Measurements from ENCODE around the gene TRAP1.
"Not testable (repeated sequence)": the region's sequence is repeated elsewhere in the genome, so short reads cannot be mapped to it uniquely, and the experiment has no call there.

Gene TRAP1

DNA sequence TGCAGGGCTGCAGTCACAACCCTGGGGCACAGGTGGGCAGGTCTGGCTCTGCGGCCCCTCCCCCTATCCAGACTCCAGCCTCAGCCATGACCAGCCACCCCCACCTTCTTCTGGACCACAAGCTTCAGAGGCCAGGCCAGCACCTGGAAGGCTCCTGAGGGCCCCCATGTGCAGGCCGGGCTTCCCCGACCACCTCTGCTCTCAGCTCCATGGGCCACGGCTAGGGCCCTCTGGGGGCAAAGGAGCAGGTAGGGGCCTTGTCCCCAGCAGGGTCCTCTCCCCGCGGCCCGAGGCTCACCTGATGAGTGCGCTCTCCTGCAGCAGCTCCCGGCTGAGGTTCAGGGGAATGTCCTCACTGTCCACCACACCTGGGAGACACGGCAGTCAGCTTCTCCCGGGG lies 45.9 kb downstream of the TRAP1 start:
- no peak for DNase-seq

DNA sequence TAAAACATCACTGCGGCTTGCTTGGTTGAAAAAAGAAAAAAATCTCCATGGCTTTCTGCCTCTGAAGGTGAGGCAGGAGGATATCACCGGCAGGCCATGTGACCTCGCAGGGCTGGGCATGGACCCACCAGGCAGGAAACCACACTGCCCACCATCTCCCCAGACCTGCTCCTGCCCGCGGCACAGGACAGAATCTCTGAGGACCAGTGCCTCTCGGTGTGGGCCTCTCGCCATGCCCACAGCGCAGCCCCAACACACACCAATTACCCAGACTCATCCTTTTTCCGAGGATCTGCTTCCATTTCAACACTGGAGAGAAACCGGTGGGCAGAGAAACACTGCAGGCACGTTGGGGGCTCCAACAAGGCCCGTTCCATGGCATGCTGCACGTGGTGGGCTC lies 46.6 kb downstream of the TRAP1 start:
- DNase-seq, result no peak

GRCh38 chr16:3669082-3669481 lies 48.2 kb downstream of the TRAP1 start:
- no peak for DNase-seq

DNA sequence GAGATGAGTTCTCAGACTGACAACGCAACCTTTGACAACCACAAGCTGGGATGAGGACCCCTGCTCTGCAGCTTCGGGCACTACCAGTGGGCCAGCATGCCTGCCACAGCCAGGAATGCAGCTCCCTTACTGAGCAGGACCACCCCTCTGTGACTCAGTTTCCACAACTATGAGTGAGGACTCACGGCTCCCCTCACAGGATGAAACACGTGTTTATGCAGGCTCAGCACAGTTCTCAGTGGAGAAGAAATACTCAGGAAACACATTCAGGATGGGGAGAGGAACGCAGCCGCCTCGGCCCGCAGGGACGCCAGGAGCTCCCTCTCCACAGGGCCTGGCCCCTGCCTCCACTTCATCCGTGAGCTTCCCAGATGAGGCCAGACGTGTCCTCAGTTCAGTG lies 48.7 kb downstream of the TRAP1 start:
- no peak for DNase-seq

- DNase-seq, result peak; percentile 34
Observed at GRCh38 chr16:3665508-3665907, 51.8 kb downstream of the TRAP1 start.

DNA sequence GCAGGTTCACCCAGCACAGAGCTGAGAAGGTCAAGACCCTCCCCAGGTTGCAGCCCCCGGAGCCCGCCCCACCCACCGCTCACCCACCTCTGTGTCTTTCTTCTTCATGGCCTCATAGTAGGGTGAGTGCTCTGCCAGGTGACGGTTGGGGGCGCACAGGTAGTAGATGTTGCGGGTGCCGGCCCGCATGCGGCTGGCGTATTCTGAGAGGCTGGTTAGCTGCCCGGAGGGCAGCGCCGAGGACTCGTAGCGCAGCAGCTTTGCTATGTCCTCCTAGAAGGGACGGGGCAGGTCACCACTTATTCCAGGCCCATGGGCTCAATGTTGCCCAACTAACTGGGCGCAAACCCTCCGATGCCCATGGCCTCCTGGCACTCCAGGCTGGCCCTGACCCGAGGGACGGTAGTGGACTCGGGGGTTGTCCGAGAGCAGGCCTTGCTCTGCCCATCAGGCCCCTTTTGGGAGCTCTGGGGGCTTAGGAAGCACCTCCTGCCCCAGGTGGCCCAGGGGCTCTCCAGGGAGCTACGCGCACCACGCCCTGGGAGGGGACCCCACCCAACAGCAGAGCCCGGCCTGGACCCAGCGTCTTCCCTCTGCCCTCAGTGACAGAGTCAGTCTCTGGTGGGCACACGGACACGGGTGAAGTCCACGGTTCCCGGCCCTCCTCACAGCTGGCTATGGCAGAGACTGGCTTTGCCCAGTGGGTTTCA lies 53.0 kb downstream of the TRAP1 start:
- DNase-seq, result no peak

GRCh38 chr16:3662601-3663000 lies 54.7 kb downstream of the TRAP1 start:
- no peak for DNase-seq

- no peak for DNase-seq
Observed at GRCh38 chr16:3661922-3662321, 55.4 kb downstream of the TRAP1 start.

DNA sequence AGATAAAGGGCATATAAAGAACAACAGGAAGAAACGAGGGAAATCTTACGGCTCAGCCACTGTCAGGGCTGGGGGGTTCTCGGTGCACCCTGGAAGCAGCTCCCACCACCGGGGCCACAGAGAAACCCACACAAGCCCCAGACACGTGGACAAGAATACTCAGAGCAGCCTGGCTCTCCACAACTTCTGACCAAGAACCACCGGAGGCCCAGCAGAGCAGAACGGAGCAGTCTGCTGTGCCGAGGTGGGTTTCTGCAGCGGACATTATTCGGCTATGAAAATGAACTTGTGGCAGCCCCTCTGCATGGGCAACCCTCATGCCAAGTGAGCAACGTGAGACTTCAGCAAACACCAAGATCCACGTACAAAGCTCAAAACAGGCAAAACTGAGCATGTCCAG lies 56.0 kb downstream of the TRAP1 start:
- DNase-seq, result no peak

- DNase-seq, result no peak
Observed at GRCh38 chr16:3659251-3659650, 58.1 kb downstream of the TRAP1 start.

DNA sequence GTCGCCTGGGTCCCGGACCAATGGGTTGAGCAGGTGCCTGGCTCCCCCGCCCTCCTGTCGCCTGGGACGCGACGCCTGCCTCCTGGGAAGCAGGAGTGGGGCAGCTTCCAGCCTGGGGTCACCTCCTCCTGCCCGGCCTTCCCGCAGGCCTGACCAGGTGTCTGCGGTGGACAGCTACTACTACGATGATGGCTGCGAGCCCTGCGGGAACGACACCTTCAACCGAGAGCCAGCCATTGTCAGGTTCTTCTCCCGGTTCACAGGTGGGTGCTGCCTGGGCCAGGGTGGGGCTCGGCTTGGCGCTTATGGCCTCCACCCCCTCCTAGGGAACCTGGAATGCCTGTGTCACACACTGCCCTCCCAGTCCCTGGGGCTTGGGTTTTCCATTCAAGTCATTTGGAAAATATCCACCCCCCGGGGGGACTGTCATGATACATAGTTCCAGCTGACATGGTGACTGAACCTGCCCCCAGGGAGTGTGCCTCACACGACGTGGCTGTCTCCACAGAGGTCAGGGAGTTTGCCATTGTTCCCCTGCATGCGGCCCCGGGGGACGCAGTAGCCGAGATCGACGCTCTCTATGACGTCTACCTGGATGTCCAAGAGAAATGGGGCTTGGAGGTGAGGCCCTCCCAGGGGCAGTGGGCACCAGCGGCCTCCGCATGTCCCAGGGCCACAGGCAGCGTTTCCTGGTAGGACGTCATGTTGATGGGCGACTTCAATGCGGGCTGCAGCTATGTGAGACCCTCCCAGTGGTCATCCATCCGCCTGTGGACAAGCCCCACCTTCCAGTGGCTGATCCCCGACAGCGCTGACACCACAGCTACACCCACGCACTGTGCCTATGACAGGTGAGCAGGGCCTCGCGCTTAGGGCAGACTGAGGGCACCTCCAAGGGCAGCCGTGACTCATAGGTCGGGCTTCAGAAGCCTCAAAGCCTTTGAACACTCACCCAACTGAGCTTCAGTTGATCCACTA lies 60.5 kb downstream of the TRAP1 start:
- DNase-seq, result peak; percentile 15

DNA sequence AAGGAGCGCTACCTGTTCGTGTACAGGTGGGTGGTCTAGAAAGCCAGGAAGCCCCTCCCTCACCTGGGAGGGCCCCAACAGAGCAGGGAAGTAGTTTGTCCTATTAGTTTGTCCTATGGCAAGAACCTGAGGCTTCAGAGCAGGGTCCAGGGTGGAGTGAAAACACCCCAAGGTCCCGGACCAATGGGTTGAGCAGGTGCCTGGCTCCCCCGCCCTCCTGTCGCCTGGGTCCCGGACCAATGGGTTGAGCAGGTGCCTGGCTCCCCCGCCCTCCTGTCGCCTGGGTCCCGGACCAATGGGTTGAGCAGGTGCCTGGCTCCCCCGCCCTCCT lies 61.2 kb downstream of the TRAP1 start:
- not testable (repeated sequence) for DNase-seq

DNA sequence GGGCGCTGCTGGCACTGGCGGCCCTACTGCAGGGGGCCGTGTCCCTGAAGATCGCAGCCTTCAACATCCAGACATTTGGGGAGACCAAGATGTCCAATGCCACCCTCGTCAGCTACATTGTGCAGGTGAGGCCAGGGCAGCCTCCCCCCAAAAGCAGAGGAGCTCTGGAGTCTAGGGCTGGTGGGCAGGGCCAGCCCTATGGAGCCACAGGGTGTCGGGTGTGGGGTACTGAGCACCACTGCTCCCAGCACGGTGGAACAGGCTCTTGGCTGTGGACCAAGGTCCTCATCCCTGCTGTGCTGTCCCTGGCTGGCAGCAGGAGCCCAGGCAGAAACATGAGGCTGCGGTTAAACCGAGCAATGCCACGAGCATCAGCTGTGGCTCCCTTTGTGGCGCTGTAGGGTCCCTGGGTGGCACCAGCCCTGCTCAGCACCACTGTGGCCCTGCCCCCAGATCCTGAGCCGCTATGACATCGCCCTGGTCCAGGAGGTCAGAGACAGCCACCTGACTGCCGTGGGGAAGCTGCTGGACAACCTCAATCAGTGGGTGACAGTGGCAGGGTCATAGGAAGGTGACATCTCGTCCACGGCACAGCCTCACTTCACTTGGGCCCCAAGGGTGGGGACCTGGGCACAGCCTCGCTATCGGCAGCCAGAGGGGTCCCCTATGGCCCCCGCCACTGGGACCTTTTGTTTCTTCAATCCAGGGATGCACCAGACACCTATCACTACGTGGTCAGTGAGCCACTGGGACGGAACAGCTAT lies 61.7 kb downstream of the TRAP1 start:
- no peak for DNase-seq

DNA sequence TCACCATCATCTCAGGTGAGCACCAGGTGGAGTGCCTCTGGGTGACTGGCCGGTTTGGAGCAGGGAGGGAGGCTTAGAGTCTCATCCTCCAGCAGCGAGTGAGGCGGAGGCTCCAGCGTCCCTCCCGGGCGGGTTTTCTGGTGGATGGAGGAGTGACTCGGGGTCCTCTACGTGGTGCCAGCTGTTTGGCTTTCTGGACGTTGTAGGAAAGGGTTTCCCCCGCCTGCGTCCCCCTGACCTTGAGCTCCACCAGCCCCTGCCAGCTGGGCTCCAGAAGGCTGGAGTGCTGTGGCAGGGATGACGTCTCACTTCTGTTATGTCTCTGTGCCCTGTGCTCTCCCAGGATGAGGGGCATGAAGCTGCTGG lies 62.3 kb downstream of the TRAP1 start:
- DNase-seq, result no peak

- DNase-seq, result peak; percentile 48
Observed at GRCh38 chr16:3654249-3654991, 62.9 kb downstream of the TRAP1 start, which contains the start of gene DNASE1. TSS of gene DNASE1 (plus strand) at chr16:3654691. CDS start at chr16:3655374, 683 bp downstream.

DNA sequence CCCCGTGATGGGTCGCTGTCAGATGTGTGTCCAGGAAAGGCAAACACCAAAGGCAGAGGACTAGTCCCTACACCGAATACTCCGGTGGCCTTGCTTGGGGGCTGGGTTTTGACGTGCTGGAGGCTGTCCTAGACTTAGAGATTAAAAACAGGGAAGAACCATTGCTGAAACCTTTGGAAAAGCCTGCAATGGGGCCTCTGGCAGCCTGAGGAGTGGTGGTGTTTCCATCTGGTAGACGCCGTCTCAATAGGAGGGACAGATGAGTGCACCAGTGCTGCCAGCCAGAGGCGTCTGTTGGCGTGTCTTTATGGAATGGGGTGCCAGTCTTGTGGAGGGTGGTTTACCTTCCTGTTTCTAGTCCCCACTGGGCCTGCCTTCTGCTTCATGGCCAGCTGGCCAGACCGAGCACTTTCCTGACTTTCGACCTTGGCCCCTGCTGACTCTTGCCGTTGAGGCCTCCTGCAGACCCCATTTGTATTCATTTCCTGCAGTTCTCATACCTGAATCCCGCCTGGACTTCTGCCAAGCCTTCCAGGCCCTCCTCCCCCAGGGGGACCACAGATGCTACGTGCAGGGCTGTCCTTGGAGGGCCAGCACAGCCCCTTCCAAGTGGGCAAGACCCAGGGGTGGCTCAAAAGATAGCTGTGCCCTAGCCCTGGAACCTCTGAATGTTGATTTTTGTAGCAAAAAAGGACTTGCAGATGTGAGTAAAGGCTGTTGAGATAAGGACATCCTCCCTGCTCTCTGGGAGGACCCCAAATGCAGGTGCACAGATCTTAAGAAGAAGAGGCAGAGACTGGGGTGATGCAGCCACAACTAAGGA lies 64.7 kb downstream of the TRAP1 start:
- no peak for DNase-seq

DNA sequence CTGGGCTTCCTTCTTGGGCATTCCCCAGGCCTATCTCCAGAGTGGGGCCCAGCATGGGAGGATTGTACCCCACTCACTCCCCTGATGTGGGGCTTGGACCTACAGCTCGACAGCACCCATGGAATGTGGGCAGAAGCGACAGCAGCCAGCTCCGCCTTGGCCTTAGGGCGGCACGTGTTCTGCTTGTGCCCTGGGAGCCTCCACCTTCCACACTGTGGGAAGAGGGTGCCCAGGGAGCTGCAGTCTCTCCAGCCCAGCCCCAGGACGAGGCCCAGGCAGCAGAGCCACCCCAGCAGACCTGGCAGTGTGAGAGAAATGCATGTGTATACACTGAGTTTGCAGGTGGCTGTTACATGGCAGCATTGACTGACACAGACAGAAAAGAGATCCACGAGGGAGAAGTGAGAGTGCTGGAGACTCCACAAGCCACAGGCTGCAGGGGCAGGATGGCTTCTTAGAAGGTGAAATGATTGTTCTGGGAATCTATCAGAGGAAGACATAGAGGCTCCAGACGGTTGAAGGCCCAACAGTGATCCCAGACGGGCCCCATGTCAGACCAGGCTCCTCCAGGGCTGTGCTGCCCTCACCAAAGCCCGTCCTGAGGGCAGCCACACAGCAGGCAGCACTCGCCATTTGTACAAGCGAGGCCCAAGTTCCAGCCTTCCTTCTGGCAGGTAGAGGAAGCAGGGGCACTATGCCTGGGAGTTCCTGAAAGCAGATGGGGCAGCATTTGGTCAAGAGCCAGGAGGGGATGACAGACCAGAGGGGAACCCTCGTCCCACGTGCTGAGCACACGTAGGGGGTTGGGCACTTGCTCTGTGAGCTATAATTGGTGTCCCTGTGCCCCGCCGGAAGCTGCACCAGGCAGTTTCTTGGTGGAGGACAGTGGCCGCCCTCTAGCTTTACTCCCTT lies 65.6 kb downstream of the TRAP1 start:
- DNase-seq, result no peak

DNA sequence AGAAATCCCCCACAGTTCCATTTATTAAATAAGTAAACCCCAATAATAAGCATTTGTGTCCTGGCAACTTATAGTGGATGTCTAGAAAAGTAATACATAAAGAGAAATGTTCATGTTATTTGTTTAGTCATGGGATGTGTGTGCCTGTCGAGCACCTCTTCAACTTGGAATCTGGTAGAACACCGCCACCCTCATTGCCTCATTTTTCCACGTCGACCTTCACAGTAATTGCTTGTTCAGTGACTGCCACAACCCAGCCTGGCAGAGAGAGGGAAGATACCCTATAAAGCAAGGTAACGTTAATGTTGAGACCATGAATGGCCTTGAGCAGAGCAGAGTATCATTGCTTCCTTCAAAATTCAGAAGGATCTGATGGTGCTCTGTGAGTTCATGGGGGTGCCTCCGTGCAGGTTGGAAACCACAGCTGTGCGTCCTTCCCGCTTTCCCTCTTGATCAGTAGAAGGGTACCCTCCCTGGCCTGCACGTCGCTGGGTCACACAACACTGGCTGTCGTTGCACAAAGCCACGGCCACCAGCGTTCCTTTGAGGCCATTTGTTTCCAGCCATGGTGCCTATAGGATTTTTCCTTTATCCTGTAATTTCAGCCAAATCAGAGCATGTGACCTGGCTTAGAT lies 66.6 kb downstream of the TRAP1 start:
- no peak for DNase-seq

DNA sequence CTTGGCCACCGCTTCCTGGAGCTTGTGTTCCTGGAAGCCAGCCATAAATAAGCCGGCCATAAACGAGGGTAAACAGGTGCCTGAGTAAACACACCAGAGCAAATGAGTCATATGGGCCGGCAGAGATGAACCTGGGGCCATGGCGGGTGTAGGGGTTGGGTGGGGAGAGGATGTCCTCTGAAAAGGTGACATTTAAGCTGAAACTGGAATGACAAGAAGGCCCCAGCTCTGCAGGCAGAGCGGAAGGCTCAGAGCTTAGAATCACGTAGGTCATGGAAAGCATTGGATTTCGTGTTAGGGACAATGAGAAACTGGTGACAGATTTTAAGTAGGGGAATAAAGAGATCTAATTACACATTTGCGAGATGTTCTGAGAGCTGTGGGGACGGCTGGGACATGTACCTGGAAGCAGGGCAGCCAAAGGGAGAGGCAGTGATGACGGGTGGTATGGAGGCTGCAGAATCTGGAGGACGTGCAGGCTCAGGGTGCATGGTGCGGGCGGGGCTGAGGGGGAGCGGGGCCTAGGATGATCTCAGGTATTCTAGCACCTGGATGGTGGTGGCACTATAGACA lies 70.9 kb downstream of the TRAP1 start:
- DNase-seq, result no peak
